Measurements from ENCODE around the gene RGSL1.
"Not testable (repeated sequence)": the region's sequence is repeated elsewhere in the genome, so short reads cannot be mapped to it uniquely, and the experiment has no call there.

Gene RGSL1

GRCh38 chr1:182527680-182528079 lies 77.7 kb downstream of the RGSL1 start:
- no peak for TF ChIP-seq CTCF (IDR thresholded peaks at IDR 0.05; ENCODE audit: insufficient read depth, missing control alignments)
- DNase-seq (ENCODE audit: insufficient read length, low spot score), result no peak
- FAIRE-seq, result no peak

GRCh38 chr1:182528206-182528605 lies 78.3 kb downstream of the RGSL1 start:
- DNase-seq (ENCODE audit: insufficient read length, low spot score); FAIRE-seq: not testable (repeated sequence)

GRCh38 chr1:182533896-182534295 lies 84.0 kb downstream of the RGSL1 start:
- no peak for TF ChIP-seq CTCF (IDR thresholded peaks at IDR 0.05; ENCODE audit: insufficient read depth, missing control alignments)
- DNase-seq (ENCODE audit: insufficient read length, low spot score) (no peak), FAIRE-seq (peak; percentile 11)

GRCh38 chr1:182549346-182549745 lies 99.4 kb downstream of the RGSL1 start:
- FAIRE-seq, result no peak
- no peak for DNase-seq (ENCODE audit: insufficient read length, low spot score)
- TF ChIP-seq CTCF (IDR thresholded peaks at IDR 0.05; ENCODE audit: insufficient read depth, missing control alignments), result no peak

- FAIRE-seq (no peak), DNase-seq (ENCODE audit: insufficient read length, low spot score) (no peak)
- no peak for TF ChIP-seq CTCF (IDR thresholded peaks at IDR 0.05; ENCODE audit: insufficient read depth, missing control alignments)
These were observed 99.9 kb downstream of the RGSL1 start for GRCh38 chr1:182549811-182550210.

- no peak for TF ChIP-seq CTCF (IDR thresholded peaks at IDR 0.05; ENCODE audit: insufficient read depth, missing control alignments)
- no peak for DNase-seq (ENCODE audit: insufficient read length, low spot score)
- FAIRE-seq, result no peak
These were observed 102.6 kb downstream of the RGSL1 start for GRCh38 chr1:182552527-182552926.

- TF ChIP-seq CTCF (IDR thresholded peaks at IDR 0.05; ENCODE audit: insufficient read depth, missing control alignments), result no peak
These were observed 105.5 kb downstream of the RGSL1 start for GRCh38 chr1:182555493-182555892.

GRCh38 chr1:182556279-182556678 lies 106.3 kb downstream of the RGSL1 start:
- DNase-seq (ENCODE audit: insufficient read length, low spot score) (no peak), FAIRE-seq (no peak)
- no peak for TF ChIP-seq CTCF (IDR thresholded peaks at IDR 0.05; ENCODE audit: insufficient read depth, missing control alignments)

More at GRCh38 chr1:182555493-182555892, 105.5 kb downstream of the RGSL1 start:
- DNase-seq (ENCODE audit: insufficient read length, low spot score) (no peak), FAIRE-seq (no peak)

All from D721Med (cell line).